ENCODE data around the gene XIST. TPM values are rescaled to one million over a fixed set of nuclear protein-coding genes. Genes with fewer than 3 reads are reported as not detected.

XIST gene
- total RNA-seq, 1 donor, result 88.5 TPM

DNA sequence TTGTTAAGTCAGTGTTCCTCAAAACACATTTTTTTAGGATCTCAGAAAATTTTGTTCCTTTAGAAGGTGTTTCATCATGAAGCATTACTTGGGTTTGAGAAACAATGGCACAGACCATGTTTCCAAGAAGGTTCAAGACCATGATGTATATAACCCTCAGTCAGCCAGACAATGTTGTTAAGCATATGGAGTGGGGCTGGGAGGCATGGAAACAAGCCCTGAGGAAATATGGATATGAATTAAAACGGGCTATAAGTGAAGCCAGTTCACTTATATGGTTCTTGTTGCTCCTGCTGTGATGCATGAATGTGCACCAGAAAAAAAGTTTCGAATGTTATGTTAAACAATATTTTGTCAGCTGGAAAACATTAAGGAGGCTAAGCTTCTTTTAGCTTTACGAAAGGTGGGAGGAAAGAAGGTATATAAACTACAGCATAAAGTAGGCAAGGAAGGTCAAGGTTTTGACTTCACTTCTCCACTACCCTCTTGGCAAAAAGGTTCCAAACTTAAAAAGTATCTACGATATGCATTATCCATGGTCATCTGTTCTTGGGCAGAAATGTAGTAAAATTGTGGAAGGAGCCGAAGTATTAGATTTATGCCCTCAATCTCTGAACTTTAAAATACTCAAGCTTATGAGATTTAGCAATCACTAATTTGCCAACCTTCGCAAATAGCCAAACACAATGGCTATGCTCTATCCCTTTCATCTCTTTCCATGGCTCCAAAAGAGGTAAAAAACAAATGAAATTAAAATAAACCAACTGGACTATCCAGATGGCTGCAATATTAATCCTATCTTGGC, 12.2 kb downstream of the XIST start:
- no peak overlapping the region for H3K4me3 ChIP-seq (ENCODE audit: low read depth, low read length)
- TF ChIP-seq, protein P1, sequence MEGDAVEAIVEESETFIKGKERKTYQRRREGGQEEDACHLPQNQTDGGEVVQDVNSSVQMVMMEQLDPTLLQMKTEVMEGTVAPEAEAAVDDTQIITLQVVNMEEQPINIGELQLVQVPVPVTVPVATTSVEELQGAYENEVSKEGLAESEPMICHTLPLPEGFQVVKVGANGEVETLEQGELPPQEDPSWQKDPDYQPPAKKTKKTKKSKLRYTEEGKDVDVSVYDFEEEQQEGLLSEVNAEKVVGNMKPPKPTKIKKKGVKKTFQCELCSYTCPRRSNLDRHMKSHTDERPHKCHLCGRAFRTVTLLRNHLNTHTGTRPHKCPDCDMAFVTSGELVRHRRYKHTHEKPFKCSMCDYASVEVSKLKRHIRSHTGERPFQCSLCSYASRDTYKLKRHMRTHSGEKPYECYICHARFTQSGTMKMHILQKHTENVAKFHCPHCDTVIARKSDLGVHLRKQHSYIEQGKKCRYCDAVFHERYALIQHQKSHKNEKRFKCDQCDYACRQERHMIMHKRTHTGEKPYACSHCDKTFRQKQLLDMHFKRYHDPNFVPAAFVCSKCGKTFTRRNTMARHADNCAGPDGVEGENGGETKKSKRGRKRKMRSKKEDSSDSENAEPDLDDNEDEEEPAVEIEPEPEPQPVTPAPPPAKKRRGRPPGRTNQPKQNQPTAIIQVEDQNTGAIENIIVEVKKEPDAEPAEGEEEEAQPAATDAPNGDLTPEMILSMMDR (IDR thresholded peaks at IDR 0.05; ENCODE audit: insufficient read depth, low read depth, low read length), result no peak
- no peak for DNase-seq (ENCODE audit: low read depth)

- TF ChIP-seq, protein P1 (IDR thresholded peaks at IDR 0.05; ENCODE audit: insufficient read depth, low read depth, low read length), result no peak
- no peak overlapping the region for H3K4me3 ChIP-seq (ENCODE audit: low read depth, low read length)
Observed at GRCh38 chrX:73839152-73839551, 13.4 kb downstream of the XIST start.

GRCh38 chrX:73838123-73838522, 14.4 kb downstream of the XIST start:
- H3K4me3 ChIP-seq (ENCODE audit: low read depth, low read length), result no peak overlapping the region
- TF ChIP-seq, protein P1 (IDR thresholded peaks at IDR 0.05; ENCODE audit: insufficient read depth, low read depth, low read length), result no peak
- no peak for DNase-seq (ENCODE audit: low read depth)

More at GRCh38 chrX:73839152-73839551, 13.4 kb downstream of the XIST start:
- DNase-seq (ENCODE audit: low read depth), result no peak

GRCh38 chrX:73836956-73837477, 15.5 kb downstream of the XIST start:
- DNase-seq (ENCODE audit: low read depth), result no peak
- TF ChIP-seq, protein P1 (IDR thresholded peaks at IDR 0.05; ENCODE audit: insufficient read depth, low read depth, low read length), result no peak

GRCh38 chrX:73834219-73834618, 18.3 kb downstream of the XIST start:
- H3K4me3 ChIP-seq (ENCODE audit: low read depth, low read length), result no peak overlapping the region
- TF ChIP-seq, protein P1 (IDR thresholded peaks at IDR 0.05; ENCODE audit: insufficient read depth, low read depth, low read length), result no peak
- DNase-seq (ENCODE audit: low read depth), result no peak

More at GRCh38 chrX:73836956-73837477, 15.5 kb downstream of the XIST start:
- no peak overlapping the region for H3K4me3 ChIP-seq (ENCODE audit: low read depth, low read length)

GRCh38 chrX:73832319-73832718, 20.2 kb downstream of the XIST start:
- TF ChIP-seq, protein P1 (IDR thresholded peaks at IDR 0.05; ENCODE audit: insufficient read depth, low read depth, low read length), result no peak
- no peak overlapping the region for H3K4me3 ChIP-seq (ENCODE audit: low read depth, low read length)
- DNase-seq (ENCODE audit: low read depth), result no peak
